Heart right ventricle (tissue), 16 donors: ENCODE measurements around the gene COL6A2. TPM values are rescaled to one million over a fixed set of nuclear protein-coding genes. Genes with fewer than 3 reads are reported as not detected.

ENCODE experiments used
- ATAC-seq, 8 donors: fragments of 200-7000 bp; cut with Tn5 transposase; one replicate each; pipeline ENCODE4 v1.9.1; 2020; ENCODE audit warnings: mild to moderate bottlenecking in 8 of 8, moderate library complexity in 8 of 8, moderate number of reproducible peaks in 1 of 8
- DNase-seq, 2 donors: peaks; one replicate each; pipeline ENCODE4 v3.0.0-alpha.2; 2020
- H3K27ac ChIP-seq, 10 donors: fragments of 200-600 bp; sonication (generic) in 2 of 10; one replicate each; pipeline versions ENCODE4 v1.5.0 to v1.8.0; 2020 to 2022; ENCODE audit warnings: mild to moderate bottlenecking in 3 of 10
- H3K27me3 ChIP-seq, 7 donors: fragments of 200-600 bp; one replicate each; pipeline ENCODE4 v1.8.0; 2021 to 2022; ENCODE audit warnings: mild to moderate bottlenecking in 2 of 7
- H3K36me3 ChIP-seq, 9 donors: fragments of 200-600 bp; sonication (generic) in 1 of 9; one replicate each; pipeline versions ENCODE4 v1.5.0 to v1.8.0; 2020 to 2022; ENCODE audit warnings: mild to moderate bottlenecking in 2 of 9
- H3K4me1 ChIP-seq, 9 donors: fragments of 200-600 bp; sonication (generic) in 1 of 9; one replicate each; pipeline versions ENCODE4 v1.5.0 to v1.8.0; 2020 to 2022; ENCODE audit warnings: mild to moderate bottlenecking in 4 of 9
- H3K4me3 ChIP-seq, 10 donors: fragments of 200-600 bp; sonication (generic) in 2 of 10; one replicate each; pipeline versions ENCODE4 v1.5.0 to v1.8.0; 2020 to 2022; ENCODE audit warnings: mild to moderate bottlenecking in 7 of 10, moderate library complexity in 2 of 10
- H3K9me3 ChIP-seq, 11 donors: fragments of 200-600 bp in 10 of 11; sonication (generic) in 2 of 11; one replicate each; pipeline versions ENCODE4 v1.5.0 to v1.8.0; 2013 to 2022; ENCODE audit warnings: mild to moderate bottlenecking in 2 of 11, control low read depth in 1 of 11, moderate library complexity in 1 of 11
- CTCF ChIP-seq, 9 donors: fragments of 200-600 bp; sonication (generic) in 2 of 9; IDR thresholded peaks; one replicate each; pipeline versions ENCODE4 v1.5.0 to v1.8.0; 2021 to 2022; ENCODE audit warnings: antibody characterized with exemption in 9 of 9, mild to moderate bottlenecking in 5 of 9, moderate library complexity in 1 of 9
- WGBS, 2 donors: extraction: QIAGEN DNeasy Blood & Tissue Kit; methylation state at CpG; one replicate each; pipeline ENCODE4 v1.1.7; 2013; ENCODE audit warnings: inconsistent platforms in 1 of 2; 5-methylcytosine and 5-hydroxymethylcytosine counted together
- intact Hi-C, 10 donors: fragments of 100-400 bp; cut with DNase I; formaldehyde crosslinking; loops; one replicate each; pipeline versions ENCODE4 v1.11.1 to v1.14.2; 2022
- polyA plus RNA-seq, 2 donors: library from polyadenylated mRNA; stranded (reverse); fragments of 200-250 nt; gene quantifications; one replicate each; pipeline ENCODE4 v1.2.3, GENCODE V29; 2013
- total RNA-seq, 10 donors: library from RNA; stranded (reverse); fragmentation: NEBNext Ultra II Directional in 3 of 10; extraction: Animal tissue kit (Norgen Biotek cat#: 25700) in 3 of 10; gene quantifications; one replicate each; pipeline versions ENCODE4 v1.2.1 to v1.2.4, GENCODE V29; 2021 to 2023
- donor health status: Arrhythmogenic right ventricular cardiomyopathy.
- donor health status: ischemic (EF 13 %, LVEDD 7.1; RV severe dilation, severe dysfunction).
- donor health status: healthy with polysubstance abuse.
- donor health status: DM: no; HTN: yes; CAD: no.
- donor health status: DM: no; HTN: no; CAD: no.
- donor health status: ischemic (EF 25% LVEDD 6.9; RV normal size, moderate dysfunction).
- donor health status: ischemic (EF 25% LVEDD 5.7; RV mildly dilated, moderate dysfunction).
- donor health status: healthy.
- donor health status: DM: yes; HTN: yes; CAD: no.
- donor health status: Ischemic cardiomyopathy.
- donor health status: ischemic (EF 35%, LVEDD 5.7; RV mildly dilated, moderate dysfunction).
- donor health status: nonischemic (EF 11% LVEDD 7.7; RV severe dilation, severe dysfunction).
- donor health status: DM: yes; HTN: yes; CAD: no.
- donor health status: PGD.
- donor health status: ischemic (EF 29% LVEDD 5.4; RV normal size, mild dysfunction).
- donor health status: nonischemic (EF 23%, LVEDD 6.1; RV moderate dilation, normal function).

Gene COL6A2
- total and polyA plus RNA-seq, 12 donors = 76.6 to 370 (median 162) TPM

- 95% methylated on average over 19 of the region's 19 CpGs for WGBS, 2 donors
- DNase-seq = no peak
- Histone ChIP-seq H3K27ac (no peak overlapping the region), H3K36me3 (no peaks in the 10 kb centered on the region), H3K9me3 (no peaks in the 10 kb centered on the region), H3K4me3 (no peak overlapping the region), H3K27me3 (no peaks in the 10 kb centered on the region), H3K4me1 (peaks cover 8 to 28% (median 24%) of the 10 kb centered on the region in 9 donors)
- intact Hi-C loops = no loop called here
- no peak for TF ChIP-seq CTCF (IDR thresholded peaks at IDR 0.05)
- no peak for ATAC-seq
Observed at GRCh38 chr21:46077674-46078101, 20.2 kb upstream of the COL6A2 start.

- H3K27ac ChIP-seq = peak overlapping the region in 1 of 10 donors; percentile 76
- WGBS, 2 donors = 87 to 90% methylated on average over 23 of the region's 23 CpGs
- peaks cover 0 to 6% (median 0%) of the 10 kb centered on the region in 7 donors for H3K27me3 ChIP-seq
- no peak for TF ChIP-seq CTCF (IDR thresholded peaks at IDR 0.05)
- intact Hi-C loops = no loop called here
- DNase-seq = peak in 1 of 2 donors; percentile 30
- peak in 6 of 8 donors; percentile 23 to 76 (median 40) for ATAC-seq
- H3K36me3 ChIP-seq = no peaks in the 10 kb centered on the region
- H3K9me3 ChIP-seq = no peaks in the 10 kb centered on the region
- H3K4me3 ChIP-seq = no peak overlapping the region
- peaks cover 8 to 28% (median 24%) of the 10 kb centered on the region in 9 donors for H3K4me1 ChIP-seq
Observed at GRCh38 chr21:46078322-46078977, 19.5 kb upstream of the COL6A2 start.

- ATAC-seq (peak in 3 of 8 donors; percentile 28 to 55 (median 38)), DNase-seq (peak in 1 of 2 donors; percentile 44)
- WGBS, 2 donors = 61 to 66% methylated on average over 6 of the region's 6 CpGs
- no peaks in the 10 kb centered on the region for H3K9me3 ChIP-seq
- H3K27ac ChIP-seq = peak overlapping the region in 2 of 10 donors; percentile 28 to 76
- peaks cover 0 to 8% (median 0%) of the 10 kb centered on the region in 7 donors for H3K27me3 ChIP-seq
- intact Hi-C loops = no loop called here
- no peak overlapping the region for H3K4me3 ChIP-seq
- H3K36me3 ChIP-seq = no peaks in the 10 kb centered on the region
- TF ChIP-seq CTCF (IDR thresholded peaks at IDR 0.05) = no peak
- H3K4me1 ChIP-seq = peaks cover 8 to 28% (median 24%) of the 10 kb centered on the region in 9 donors
Observed at GRCh38 chr21:46078978-46079351, 18.9 kb upstream of the COL6A2 start.

GRCh38 chr21:46079352-46080170, 18.4 kb upstream of the COL6A2 start:
- TF ChIP-seq CTCF (IDR thresholded peaks at IDR 0.05) = no peak
- peaks cover 8 to 28% (median 24%) of the 10 kb centered on the region in 9 donors for H3K4me1 ChIP-seq
- intact Hi-C loops = no loop called here
- WGBS, 2 donors = 62 to 64% methylated on average over 34 of the region's 34 CpGs
- H3K27ac ChIP-seq = peak overlapping the region in 3 of 10 donors; percentile 22 to 76 (median 28)
- ATAC-seq (peak; percentile 17 to 65 (median 58)), DNase-seq (peak in 1 of 2 donors; percentile 36)
- peaks cover 0 to 8% (median 0%) of the 10 kb centered on the region in 7 donors for H3K27me3 ChIP-seq
- no peaks in the 10 kb centered on the region for H3K9me3 ChIP-seq
- H3K36me3 ChIP-seq = no peaks in the 10 kb centered on the region
- no peak overlapping the region for H3K4me3 ChIP-seq
